Activated naive CD8-positive, alpha-beta T cell (primary cell): Measurements from ENCODE around the gene SPTB.
"Not testable (repeated sequence)": the region's sequence is repeated elsewhere in the genome, so short reads cannot be mapped to it uniquely, and the experiment has no call there.

Experiments
- H3K27ac Mint-ChIP-seq: one replicate; pipeline ENCODE4 v1.8.0; 2021; ENCODE audit warnings: mixed read lengths
- H3K27me3 Mint-ChIP-seq: one replicate; pipeline ENCODE4 v1.8.0; 2021; ENCODE audit warnings: mixed read lengths
- H3K36me3 Mint-ChIP-seq: one replicate; pipeline ENCODE4 v1.8.0; 2021; ENCODE audit warnings: mixed read lengths
- H3K4me1 Mint-ChIP-seq: one replicate; pipeline ENCODE4 v1.8.0; 2021; ENCODE audit warnings: low read depth, mixed read lengths
- H3K4me3 Mint-ChIP-seq: one replicate; pipeline ENCODE4 v1.8.0; 2021; ENCODE audit warnings: mild to moderate bottlenecking, mixed read lengths
- H3K9me3 Mint-ChIP-seq: one replicate; pipeline ENCODE4 v1.8.0; 2021; ENCODE audit warnings: low read depth, mixed read lengths

The SPTB gene

DNA sequence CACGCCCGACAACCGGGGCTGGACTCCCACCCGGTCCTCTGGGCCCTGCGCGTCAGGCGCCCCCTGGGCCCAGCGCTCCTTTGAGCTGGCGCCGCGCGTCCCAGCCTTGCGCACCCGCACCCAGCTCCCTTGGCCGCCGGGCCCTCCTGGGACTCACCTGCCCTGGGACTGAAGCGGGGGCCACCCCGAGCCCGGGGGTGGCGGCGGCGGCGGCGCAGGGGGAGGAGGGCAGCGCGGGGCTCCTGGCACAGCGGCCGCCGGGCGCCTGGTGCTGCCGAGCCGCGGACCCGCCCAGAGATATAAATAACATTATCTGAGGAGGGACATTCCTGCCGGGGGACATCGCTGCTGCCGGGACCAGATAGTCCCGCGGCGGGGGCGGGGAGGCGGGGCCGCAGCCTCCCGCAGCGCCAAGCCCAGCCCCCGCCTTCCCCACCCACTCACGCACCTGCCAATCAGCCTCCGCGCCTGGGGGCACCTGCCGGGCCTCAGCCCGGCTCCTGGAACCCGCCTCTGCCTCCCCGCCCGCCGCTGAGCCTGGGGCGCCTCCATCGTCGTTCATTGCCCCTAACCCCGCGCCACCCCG lies at the start of gene SPTB:
TSS of gene SPTB (minus strand) at position 273 of the 586 bp plus-strand sequence. CDS start 56,813 bp downstream, outside the sequence.
- Mint-ChIP-seq H3K4me1 (peaks cover 7% of the 10 kb centered on the region), H3K27ac (no peak within 1 kb of the TSS), H3K4me3 (peak within 1 kb of the TSS; percentile 89), H3K9me3 (no peaks in the 10 kb centered on the region), H3K36me3 (no peaks in the 10 kb centered on the region), H3K27me3 (peaks cover 17% of the 10 kb centered on the region)

GRCh38 chr14:64929014-64929359 lies 49.3 kb upstream of the SPTB start:
- Mint-ChIP-seq H3K4me1 (peaks cover 41% of the 10 kb centered on the region), H3K27ac (no peak overlapping the region), H3K27me3 (no peaks in the 10 kb centered on the region), H3K9me3 (no peaks in the 10 kb centered on the region), H3K4me3 (no peak overlapping the region), H3K36me3 (peaks cover 14% of the 10 kb centered on the region)

DNA sequence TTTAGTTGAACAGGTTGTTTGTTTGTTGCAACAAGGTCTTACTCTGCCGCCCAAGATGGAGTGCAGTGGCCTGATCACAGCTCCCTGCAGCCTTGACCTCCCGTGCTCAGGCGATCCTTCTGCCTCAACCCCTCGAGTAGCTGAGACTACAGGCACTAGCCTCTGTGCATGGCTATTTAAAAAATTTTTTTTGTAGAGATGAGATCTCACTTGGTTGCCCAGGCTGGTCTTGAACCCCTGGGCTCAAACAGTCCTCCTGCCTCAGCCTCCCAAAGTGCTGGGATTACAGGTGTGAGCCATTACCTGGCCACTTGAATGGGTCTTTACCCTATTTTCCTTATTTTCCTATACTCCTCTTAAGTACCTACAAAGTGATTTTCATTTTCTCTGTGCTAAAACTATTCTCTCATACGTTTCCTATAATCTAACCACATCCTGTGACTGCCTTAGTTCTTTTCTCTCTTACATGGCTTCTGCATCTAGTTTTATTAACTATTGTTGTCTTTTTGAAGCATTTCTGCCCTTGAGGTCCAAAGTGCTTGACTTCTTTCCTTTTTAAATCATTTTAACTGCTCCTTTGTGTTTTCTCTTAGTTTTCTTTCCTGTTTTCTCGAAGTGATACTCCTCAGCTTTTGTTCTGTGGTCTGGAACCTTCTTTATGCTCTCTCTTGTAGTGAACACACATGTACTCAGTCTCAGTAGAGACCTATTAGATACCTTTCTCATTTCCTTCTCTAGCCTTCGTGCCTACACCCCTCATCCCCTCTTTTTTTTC lies 48.7 kb upstream of the SPTB start:
- H3K4me3 Mint-ChIP-seq, result no peak overlapping the region
- no peaks in the 10 kb centered on the region for H3K9me3 Mint-ChIP-seq
- H3K27ac Mint-ChIP-seq, result no peak overlapping the region
- peaks cover 14% of the 10 kb centered on the region for H3K36me3 Mint-ChIP-seq
- no peaks in the 10 kb centered on the region for H3K27me3 Mint-ChIP-seq
- peaks cover 44% of the 10 kb centered on the region for H3K4me1 Mint-ChIP-seq

DNA sequence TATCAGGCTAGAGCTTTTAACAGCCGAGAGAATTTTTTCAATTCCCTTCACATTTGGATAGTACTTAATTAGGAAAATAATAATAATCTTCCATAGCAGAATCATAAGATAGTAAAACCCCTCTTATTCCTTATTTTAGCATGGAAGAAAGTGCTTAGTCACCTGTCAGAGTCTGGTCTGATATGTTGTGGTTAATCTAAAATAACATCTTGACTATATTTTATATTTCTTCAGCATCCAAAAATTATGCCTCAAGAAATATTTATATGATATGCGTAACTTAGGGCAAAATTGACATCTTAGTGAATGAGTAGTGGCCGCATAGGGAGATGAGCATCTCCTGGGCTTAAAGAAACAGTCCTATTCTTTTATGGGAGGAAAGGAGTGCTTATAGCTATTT lies 47.3 kb upstream of the SPTB start:
- peaks cover 9% of the 10 kb centered on the region for H3K36me3 Mint-ChIP-seq

GRCh38 chr14:64926398-64926995 lies 46.8 kb upstream of the SPTB start:
- H3K27me3 Mint-ChIP-seq, result no peaks in the 10 kb centered on the region
- no peak overlapping the region for H3K27ac Mint-ChIP-seq
- H3K9me3 Mint-ChIP-seq, result no peaks in the 10 kb centered on the region
- H3K36me3 Mint-ChIP-seq, result peaks cover 10% of the 10 kb centered on the region
- peak overlapping the region; percentile 31 for H3K4me3 Mint-ChIP-seq
- peaks cover 45% of the 10 kb centered on the region for H3K4me1 Mint-ChIP-seq

More for the DNA sequence above, 47.3 kb upstream of the SPTB start:
- Mint-ChIP-seq H3K27ac (no peak overlapping the region), H3K4me1 (peaks cover 41% of the 10 kb centered on the region), H3K9me3 (no peaks in the 10 kb centered on the region), H3K27me3 (no peaks in the 10 kb centered on the region), H3K4me3 (peak overlapping the region; percentile 31)

DNA sequence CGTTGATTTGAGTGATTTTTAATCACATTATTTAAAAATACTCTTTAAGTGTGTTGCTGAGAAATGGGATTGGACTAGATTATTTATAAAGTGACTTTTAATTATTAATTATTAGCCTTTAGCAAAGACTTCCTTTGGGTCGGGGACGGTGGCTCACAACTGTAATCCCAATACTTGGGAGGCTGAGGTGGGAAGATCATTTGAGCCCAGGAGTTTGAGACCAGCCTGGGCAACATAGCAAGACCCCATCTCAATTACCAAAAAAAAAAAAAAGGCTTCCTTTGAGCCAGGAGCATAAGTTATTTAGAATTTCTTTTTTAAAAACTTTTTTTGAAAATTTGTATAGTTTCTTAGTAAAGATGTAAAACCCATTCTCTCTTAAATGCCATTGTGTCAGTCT lies 43.3 kb upstream of the SPTB start:
- Mint-ChIP-seq H3K4me3 (no peak overlapping the region), H3K27me3 (no peaks in the 10 kb centered on the region), H3K4me1 (peaks cover 75% of the 10 kb centered on the region), H3K9me3 (no peaks in the 10 kb centered on the region), H3K36me3 (peaks cover 15% of the 10 kb centered on the region), H3K27ac (peak overlapping the region; percentile 82)

- peaks cover 14% of the 10 kb centered on the region for H3K36me3 Mint-ChIP-seq
- no peak overlapping the region for H3K4me3 Mint-ChIP-seq
- H3K27ac Mint-ChIP-seq, result peak overlapping the region; percentile 50
- H3K9me3 Mint-ChIP-seq, result no peaks in the 10 kb centered on the region
- H3K4me1 Mint-ChIP-seq, result peaks cover 76% of the 10 kb centered on the region
- no peaks in the 10 kb centered on the region for H3K27me3 Mint-ChIP-seq
These were observed 40.8 kb upstream of the SPTB start for GRCh38 chr14:64920465-64920864.

GRCh38 chr14:64919618-64920017 lies 39.9 kb upstream of the SPTB start:
- H3K9me3 Mint-ChIP-seq, result no peaks in the 10 kb centered on the region
- H3K4me3 Mint-ChIP-seq, result no peak overlapping the region
- H3K36me3 Mint-ChIP-seq, result peaks cover 18% of the 10 kb centered on the region
- no peaks in the 10 kb centered on the region for H3K27me3 Mint-ChIP-seq
- H3K4me1 Mint-ChIP-seq, result peaks cover 81% of the 10 kb centered on the region
- peak overlapping the region; percentile 50 for H3K27ac Mint-ChIP-seq

DNA sequence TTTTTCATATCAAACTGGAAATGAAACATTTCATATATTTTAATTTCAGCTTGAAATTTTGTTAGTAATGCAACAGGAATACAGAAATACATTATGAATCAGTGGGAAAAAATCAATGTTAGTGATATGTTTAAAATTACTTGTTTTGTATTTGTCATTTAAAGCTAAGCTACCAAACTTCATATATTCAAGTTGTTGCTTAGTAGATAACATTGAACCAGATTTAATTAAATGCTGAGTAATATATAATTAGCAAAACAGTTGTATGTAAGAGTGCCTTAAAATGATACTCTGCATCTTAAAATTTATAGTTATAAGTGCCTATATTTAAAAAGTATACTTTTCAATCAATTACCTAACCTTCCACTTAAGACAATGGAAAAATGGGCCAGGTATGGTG lies 39.5 kb upstream of the SPTB start:
- Mint-ChIP-seq H3K36me3 (peaks cover 18% of the 10 kb centered on the region), H3K27ac (peak overlapping the region; percentile 76), H3K4me3 (no peak overlapping the region), H3K27me3 (no peaks in the 10 kb centered on the region), H3K9me3 (no peaks in the 10 kb centered on the region), H3K4me1 (peaks cover 79% of the 10 kb centered on the region)

GRCh38 chr14:64918216-64918615 lies 38.5 kb upstream of the SPTB start:
- Mint-ChIP-seq H3K27me3 (no peaks in the 10 kb centered on the region), H3K4me1 (peaks cover 80% of the 10 kb centered on the region), H3K36me3 (peaks cover 18% of the 10 kb centered on the region), H3K4me3 (peak overlapping the region; percentile 40), H3K27ac (peak overlapping the region; percentile 51), H3K9me3 (no peaks in the 10 kb centered on the region)

DNA sequence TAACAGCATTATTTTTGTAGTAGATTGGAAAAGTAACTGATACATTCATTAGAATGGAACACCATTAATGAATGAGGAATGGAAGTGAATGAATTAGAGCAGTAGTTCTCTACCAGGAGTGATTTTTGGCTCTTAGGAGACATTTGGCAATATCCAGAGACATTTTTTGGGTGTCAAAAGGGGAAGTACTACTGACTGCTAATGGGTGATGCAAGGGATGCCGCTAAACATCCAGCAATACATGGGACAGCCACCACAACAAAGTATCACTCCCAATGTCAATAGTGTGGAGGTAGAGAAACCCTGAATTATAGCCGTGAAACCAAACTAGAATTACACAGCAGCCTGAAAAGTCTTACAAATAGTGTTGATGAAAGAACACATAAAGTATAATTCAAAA lies 36.1 kb upstream of the SPTB start:
- no peaks in the 10 kb centered on the region for H3K27me3 Mint-ChIP-seq
- peaks cover 64% of the 10 kb centered on the region for H3K4me1 Mint-ChIP-seq
- peaks cover 15% of the 10 kb centered on the region for H3K36me3 Mint-ChIP-seq
- peak overlapping the region; percentile 96 for H3K4me3 Mint-ChIP-seq
- H3K27ac Mint-ChIP-seq, result peak overlapping the region; percentile 97
- H3K9me3 Mint-ChIP-seq, result no peaks in the 10 kb centered on the region

- Mint-ChIP-seq H3K4me1 (peaks cover 56% of the 10 kb centered on the region), H3K36me3 (peaks cover 11% of the 10 kb centered on the region), H3K27ac (peak overlapping the region; percentile 97), H3K27me3 (no peaks in the 10 kb centered on the region), H3K9me3 (no peaks in the 10 kb centered on the region), H3K4me3 (peak overlapping the region; percentile 96)
These were observed 35.3 kb upstream of the SPTB start for GRCh38 chr14:64915029-64915424.

DNA sequence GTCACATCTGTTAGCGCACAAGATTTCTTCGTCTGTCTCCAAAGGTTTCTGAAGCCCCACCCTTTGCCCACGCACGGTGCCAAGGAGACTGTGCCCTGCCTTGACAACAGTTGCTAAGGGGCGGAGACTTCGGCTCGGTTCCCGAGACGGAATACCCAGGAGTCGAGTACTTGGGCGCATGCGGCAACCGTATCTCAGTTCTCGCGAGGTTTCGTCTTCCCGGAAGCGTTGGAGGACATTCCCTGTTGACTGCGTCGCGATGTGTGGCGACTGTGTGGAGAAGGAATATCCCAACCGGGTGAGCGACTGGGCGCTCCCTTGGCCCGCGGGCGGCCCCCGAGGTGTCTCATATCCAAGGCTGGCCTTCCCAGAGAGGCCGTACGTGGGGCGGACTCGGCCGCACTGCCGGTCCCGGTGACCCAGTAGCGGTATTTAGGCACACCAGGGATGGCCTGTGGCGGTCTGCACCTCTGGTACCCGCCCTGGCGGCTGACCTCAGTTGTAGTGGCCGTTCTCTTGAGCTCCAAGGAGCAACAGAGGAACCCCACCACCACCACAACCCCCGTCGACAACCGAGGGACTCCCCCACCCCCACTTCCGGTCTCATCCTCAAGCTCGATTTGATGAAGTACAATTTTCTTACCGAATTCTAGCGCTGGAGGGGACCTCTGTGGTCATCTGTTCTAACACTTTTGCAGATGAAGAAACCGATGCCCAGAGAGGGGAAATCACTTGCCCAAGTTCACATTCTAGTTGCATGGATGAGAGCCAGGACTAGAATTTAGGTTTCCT lies 34.7 kb upstream of the SPTB start, which contains the start of gene CHURC1:
TSS of gene CHURC1 (plus strand) at position 219 of the 792 bp plus-strand sequence. CDS start at position 260, 41 bp downstream.
- H3K9me3 Mint-ChIP-seq, result no peaks in the 10 kb centered on the region
- H3K27me3 Mint-ChIP-seq, result no peaks in the 10 kb centered on the region
- peak within 1 kb of the TSS; percentile 97 for H3K27ac Mint-ChIP-seq
- peak within 1 kb of the TSS; percentile 96 for H3K4me3 Mint-ChIP-seq
- H3K4me1 Mint-ChIP-seq, result peaks cover 51% of the 10 kb centered on the region
- peaks cover 11% of the 10 kb centered on the region for H3K36me3 Mint-ChIP-seq

DNA sequence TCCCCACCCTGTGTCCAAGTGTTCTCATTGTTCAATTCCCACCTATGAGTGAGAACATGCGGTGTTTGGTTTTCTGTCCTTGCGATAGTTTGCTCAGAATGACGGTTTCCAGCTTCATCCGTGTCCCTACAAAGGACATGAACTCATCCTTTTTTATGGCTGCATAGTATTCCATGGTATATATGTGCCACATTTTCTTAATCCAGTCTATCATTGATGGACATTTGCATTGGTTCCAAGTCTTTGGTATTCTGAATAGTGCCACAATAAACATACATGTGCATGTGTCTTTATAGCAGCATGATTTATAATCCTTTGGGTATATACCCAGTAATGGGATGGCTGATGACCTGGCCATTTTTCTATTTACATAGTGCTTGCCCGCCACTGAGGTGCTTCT lies 33.8 kb upstream of the SPTB start:
- H3K36me3 Mint-ChIP-seq, result peaks cover 11% of the 10 kb centered on the region
- peak overlapping the region; percentile 97 for H3K27ac Mint-ChIP-seq
- not testable (repeated sequence) for H3K9me3 Mint-ChIP-seq, H3K27me3 Mint-ChIP-seq
- peak overlapping the region; percentile 96 for H3K4me3 Mint-ChIP-seq
- H3K4me1 Mint-ChIP-seq, result peaks cover 44% of the 10 kb centered on the region

DNA sequence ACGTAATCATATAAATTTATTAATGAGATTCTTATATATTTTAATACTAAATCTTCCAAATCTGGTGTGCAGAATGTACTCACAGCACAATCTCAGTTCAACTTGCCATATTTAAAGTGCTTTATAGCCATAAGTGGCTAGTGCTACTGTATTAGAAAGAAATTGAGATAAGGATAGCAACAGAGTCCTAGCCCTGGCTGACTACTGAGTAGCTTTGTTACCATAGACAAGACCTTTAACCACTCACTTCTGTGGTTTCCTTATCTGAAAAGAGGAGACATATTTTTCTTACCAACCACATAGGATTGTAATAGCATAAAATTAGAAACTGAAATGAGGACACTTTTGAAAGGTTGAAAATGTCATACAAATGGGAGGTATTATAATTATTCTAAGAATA lies 32.6 kb upstream of the SPTB start:
- peaks cover 6% of the 10 kb centered on the region for H3K36me3 Mint-ChIP-seq
- H3K27me3 Mint-ChIP-seq, result no peaks in the 10 kb centered on the region
- H3K9me3 Mint-ChIP-seq, result no peaks in the 10 kb centered on the region
- H3K4me1 Mint-ChIP-seq, result peaks cover 33% of the 10 kb centered on the region
- H3K4me3 Mint-ChIP-seq, result no peak overlapping the region
- H3K27ac Mint-ChIP-seq, result no peak overlapping the region
